ENCODE results near the gene NARS2.

NARS2 gene

GRCh38 chr11:78540256-78540655, 34.4 kb downstream of the NARS2 start:
- Histone ChIP-seq H3K4me1 (no peaks in the 10 kb centered on the region), H3K9me3 (no peaks in the 10 kb centered on the region), H3K4me3 (ENCODE audit: low read depth, low read length) (no peak overlapping the region), H3K27me3 (no peaks in the 10 kb centered on the region), H3K36me3 (peaks cover 17% of the 10 kb centered on the region)
- no peak for DNase-seq
- TF ChIP-seq, protein P1, sequence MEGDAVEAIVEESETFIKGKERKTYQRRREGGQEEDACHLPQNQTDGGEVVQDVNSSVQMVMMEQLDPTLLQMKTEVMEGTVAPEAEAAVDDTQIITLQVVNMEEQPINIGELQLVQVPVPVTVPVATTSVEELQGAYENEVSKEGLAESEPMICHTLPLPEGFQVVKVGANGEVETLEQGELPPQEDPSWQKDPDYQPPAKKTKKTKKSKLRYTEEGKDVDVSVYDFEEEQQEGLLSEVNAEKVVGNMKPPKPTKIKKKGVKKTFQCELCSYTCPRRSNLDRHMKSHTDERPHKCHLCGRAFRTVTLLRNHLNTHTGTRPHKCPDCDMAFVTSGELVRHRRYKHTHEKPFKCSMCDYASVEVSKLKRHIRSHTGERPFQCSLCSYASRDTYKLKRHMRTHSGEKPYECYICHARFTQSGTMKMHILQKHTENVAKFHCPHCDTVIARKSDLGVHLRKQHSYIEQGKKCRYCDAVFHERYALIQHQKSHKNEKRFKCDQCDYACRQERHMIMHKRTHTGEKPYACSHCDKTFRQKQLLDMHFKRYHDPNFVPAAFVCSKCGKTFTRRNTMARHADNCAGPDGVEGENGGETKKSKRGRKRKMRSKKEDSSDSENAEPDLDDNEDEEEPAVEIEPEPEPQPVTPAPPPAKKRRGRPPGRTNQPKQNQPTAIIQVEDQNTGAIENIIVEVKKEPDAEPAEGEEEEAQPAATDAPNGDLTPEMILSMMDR (IDR thresholded peaks at IDR 0.05; ENCODE audit: low read depth, low read length) = no peak

DNA sequence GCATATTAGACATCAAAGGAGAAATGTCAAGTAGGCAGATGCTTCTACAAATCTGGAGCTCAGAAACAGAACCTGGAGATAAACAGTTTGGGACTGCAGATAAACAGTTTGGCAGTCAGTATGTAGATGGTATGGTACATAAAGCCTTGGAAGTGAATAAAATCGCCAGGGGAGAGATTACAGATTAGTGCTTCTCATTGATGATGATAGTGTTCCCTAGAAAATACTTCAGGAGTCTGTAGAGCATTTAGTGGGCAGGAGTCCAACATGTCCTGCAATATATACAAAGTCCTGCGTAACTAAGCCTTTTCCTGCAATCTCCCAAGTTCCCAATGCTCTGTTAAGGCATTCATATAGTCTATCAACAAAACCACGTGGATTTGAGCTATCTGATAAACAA, 35.2 kb downstream of the NARS2 start:
- H3K36me3 ChIP-seq = peaks cover 17% of the 10 kb centered on the region
- H3K4me1 ChIP-seq = no peaks in the 10 kb centered on the region
- no peak overlapping the region for H3K4me3 ChIP-seq (ENCODE audit: low read depth, low read length)
- no peaks in the 10 kb centered on the region for H3K27me3 ChIP-seq
- no peak for DNase-seq
- TF ChIP-seq, protein P1 (IDR thresholded peaks at IDR 0.05; ENCODE audit: low read depth, low read length) = no peak
- H3K9me3 ChIP-seq = no peaks in the 10 kb centered on the region

DNA sequence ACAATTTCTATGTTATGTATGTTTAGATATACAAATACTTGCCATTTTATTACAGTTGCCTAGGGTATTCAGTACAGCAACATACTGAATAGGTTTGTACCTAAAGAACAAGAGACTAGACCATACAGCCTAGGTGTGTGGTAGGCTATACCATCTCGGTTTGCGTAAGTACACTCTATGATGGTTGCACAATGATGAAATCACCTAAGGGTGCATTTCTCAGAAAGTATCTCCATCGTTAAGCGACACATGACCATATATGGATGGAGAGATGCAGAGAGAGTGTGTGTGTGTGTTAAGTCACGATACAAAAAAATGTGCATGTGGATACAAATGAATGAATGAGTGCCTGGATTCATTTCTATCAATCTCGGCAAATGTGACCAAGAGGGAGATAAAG, 37.7 kb downstream of the NARS2 start:
- Histone ChIP-seq H3K4me3 (ENCODE audit: low read depth, low read length) (no peak overlapping the region), H3K4me1 (no peaks in the 10 kb centered on the region), H3K9me3 (no peaks in the 10 kb centered on the region), H3K36me3 (peaks cover 17% of the 10 kb centered on the region), H3K27me3 (no peaks in the 10 kb centered on the region)
- DNase-seq = no peak
- TF ChIP-seq, protein P1 (IDR thresholded peaks at IDR 0.05; ENCODE audit: low read depth, low read length) = no peak

GRCh38 chr11:78535920-78536319, 38.7 kb downstream of the NARS2 start:
- H3K36me3 ChIP-seq = peaks cover 14% of the 10 kb centered on the region
- DNase-seq = no peak
- H3K9me3 ChIP-seq = no peaks in the 10 kb centered on the region
- no peaks in the 10 kb centered on the region for H3K4me1 ChIP-seq
- no peaks in the 10 kb centered on the region for H3K27me3 ChIP-seq
- TF ChIP-seq, protein P1 (IDR thresholded peaks at IDR 0.05; ENCODE audit: low read depth, low read length) = no peak
- H3K4me3 ChIP-seq (ENCODE audit: low read depth, low read length) = no peak overlapping the region

DNA sequence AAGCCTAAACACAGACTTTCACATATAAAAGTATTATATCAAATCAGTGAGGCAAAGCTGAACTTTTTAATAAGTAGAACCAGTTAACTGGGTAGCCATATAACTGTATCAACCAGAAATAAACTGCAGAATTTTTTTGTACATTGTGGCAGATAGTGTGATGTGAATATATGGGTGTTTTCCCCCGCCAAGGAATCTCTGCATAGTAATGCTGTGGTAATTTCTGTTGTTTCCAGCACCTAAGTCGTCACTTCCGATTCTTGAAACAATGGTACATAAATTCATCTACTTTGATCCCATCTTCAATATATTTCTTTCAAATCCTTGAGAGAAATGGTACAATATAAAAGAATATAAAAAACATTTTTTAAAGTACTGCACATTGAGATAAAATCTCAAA, 39.6 kb downstream of the NARS2 start:
- no peaks in the 10 kb centered on the region for H3K9me3 ChIP-seq
- DNase-seq = no peak
- no peaks in the 10 kb centered on the region for H3K4me1 ChIP-seq
- H3K36me3 ChIP-seq = peaks cover 13% of the 10 kb centered on the region
- no peak overlapping the region for H3K4me3 ChIP-seq (ENCODE audit: low read depth, low read length)
- TF ChIP-seq, protein P1 (IDR thresholded peaks at IDR 0.05; ENCODE audit: low read depth, low read length) = no peak
- no peaks in the 10 kb centered on the region for H3K27me3 ChIP-seq

DNA sequence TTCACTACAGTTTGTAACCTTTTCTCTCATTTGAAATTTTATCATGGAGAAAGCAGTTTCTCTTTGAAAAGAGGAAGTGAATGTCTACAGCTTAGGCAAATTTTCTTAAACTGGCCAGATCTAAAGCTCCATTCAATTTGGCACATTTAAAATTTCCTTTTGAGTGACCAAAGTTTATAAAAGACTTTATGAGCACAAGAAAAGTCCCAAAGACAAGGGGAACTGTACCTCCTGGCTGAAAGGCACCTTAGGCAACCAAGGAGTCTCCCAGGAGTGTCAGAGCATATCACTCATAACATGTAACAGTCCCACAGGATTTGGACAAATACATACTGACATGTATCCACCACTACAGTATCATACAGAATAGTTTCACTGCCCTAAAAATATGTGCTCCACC, 41.3 kb downstream of the NARS2 start:
- DNase-seq = no peak
- TF ChIP-seq, protein P1 (IDR thresholded peaks at IDR 0.05; ENCODE audit: low read depth, low read length) = no peak
- Histone ChIP-seq H3K36me3 (peaks cover 10% of the 10 kb centered on the region), H3K27me3 (no peaks in the 10 kb centered on the region), H3K4me1 (no peaks in the 10 kb centered on the region), H3K4me3 (ENCODE audit: low read depth, low read length) (no peak overlapping the region), H3K9me3 (no peaks in the 10 kb centered on the region)

Measured in BE2C (cell line).